DOHH2 (cell line): ENCODE measurements around the gene PCSK5.

Experiments used
- EZH2phosphoT487 ChIP-seq: fragments of 200-600 bp; sonication (generic); IDR thresholded peaks from 2 replicates; pipeline ENCODE4 v1.6.1; 2017; ENCODE audit warnings: borderline replicate concordance, mild to moderate bottlenecking, antibody characterized with exemption, low read length, moderate library complexity, mixed read lengths
- TF ChIP-seq, protein P1 (sequence below): fragments of 200-600 bp; sonication (generic); IDR thresholded peaks from one replicate; pipeline ENCODE4 v1.5.1; 2014; ENCODE audit warnings: antibody characterized with exemption, mild to moderate bottlenecking, low read depth, low read length; ENCODE audit not compliant: poor library complexity, severe bottlenecking

DNA sequence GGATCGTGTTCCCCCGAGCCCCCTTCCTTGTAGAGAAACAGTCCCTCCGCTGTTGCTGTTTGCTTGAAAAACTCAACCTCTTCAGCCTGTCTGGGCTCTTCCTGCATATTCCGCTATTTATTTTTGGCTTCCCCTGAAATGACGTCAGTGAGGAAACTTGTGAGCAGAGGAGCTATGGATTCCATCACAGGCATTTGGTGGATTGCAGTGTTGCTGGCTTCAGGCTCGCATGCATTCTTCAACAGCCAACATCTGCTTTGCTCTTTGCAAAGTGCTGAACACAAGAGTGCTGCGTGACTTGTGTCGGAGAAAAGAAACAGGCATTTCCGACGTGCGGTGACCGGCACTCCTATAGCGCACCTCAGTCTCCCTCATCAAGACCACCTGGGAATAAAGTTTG, 271.1 kb downstream of the PCSK5 start:
- TF ChIP-seq, protein P1, sequence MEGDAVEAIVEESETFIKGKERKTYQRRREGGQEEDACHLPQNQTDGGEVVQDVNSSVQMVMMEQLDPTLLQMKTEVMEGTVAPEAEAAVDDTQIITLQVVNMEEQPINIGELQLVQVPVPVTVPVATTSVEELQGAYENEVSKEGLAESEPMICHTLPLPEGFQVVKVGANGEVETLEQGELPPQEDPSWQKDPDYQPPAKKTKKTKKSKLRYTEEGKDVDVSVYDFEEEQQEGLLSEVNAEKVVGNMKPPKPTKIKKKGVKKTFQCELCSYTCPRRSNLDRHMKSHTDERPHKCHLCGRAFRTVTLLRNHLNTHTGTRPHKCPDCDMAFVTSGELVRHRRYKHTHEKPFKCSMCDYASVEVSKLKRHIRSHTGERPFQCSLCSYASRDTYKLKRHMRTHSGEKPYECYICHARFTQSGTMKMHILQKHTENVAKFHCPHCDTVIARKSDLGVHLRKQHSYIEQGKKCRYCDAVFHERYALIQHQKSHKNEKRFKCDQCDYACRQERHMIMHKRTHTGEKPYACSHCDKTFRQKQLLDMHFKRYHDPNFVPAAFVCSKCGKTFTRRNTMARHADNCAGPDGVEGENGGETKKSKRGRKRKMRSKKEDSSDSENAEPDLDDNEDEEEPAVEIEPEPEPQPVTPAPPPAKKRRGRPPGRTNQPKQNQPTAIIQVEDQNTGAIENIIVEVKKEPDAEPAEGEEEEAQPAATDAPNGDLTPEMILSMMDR: no peak
- no peak for TF ChIP-seq EZH2phosphoT487
